WTC11 (cell line): Measurements from ENCODE around the gene SPTLC1.

Experiments
- CREM ChIP-seq: sonication (generic); formaldehyde crosslinking; IDR thresholded peaks from 2 replicates; pipeline ENCODE4 v1.8.1; 2022; ENCODE audit warnings: mild to moderate bottlenecking, missing genetic modification reagents, moderate library complexity
- CTCF ChIP-seq: fragments of 200-600 bp; IDR thresholded peaks from 2 replicates; pipeline ENCODE4 v1.8.0; 2022; ENCODE audit warnings: antibody characterized with exemption
- NFYB ChIP-seq: sonication (generic); formaldehyde crosslinking; conservative IDR thresholded peaks from 2 replicates; pipeline ENCODE4 v1.8.0; 2022; ENCODE audit warnings: low read depth, missing genetic modification reagents
- PRDM15 ChIP-seq: sonication (generic); formaldehyde crosslinking; IDR thresholded peaks from 2 replicates; pipeline ENCODE4 v1.8.0; 2022; ENCODE audit warnings: missing genetic modification reagents
- SOX15 ChIP-seq: fragments of 250-450 bp; sonication (Bioruptor Pico); IDR thresholded peaks from 2 replicates; pipeline ENCODE4 v1.9.0; 2021; ENCODE audit warnings: mild to moderate bottlenecking
- TCF7 ChIP-seq: sonication (generic); formaldehyde crosslinking; IDR thresholded peaks from 2 replicates; pipeline ENCODE4 v1.8.0; 2022; ENCODE audit warnings: mild to moderate bottlenecking, low read depth, missing genetic modification reagents, moderate library complexity
- ZNF232 ChIP-seq: sonication (generic); formaldehyde crosslinking; IDR thresholded peaks from 2 replicates; pipeline ENCODE4 v1.8.0; 2022; ENCODE audit warnings: mild to moderate bottlenecking, missing genetic modification reagents
- ZNF423 ChIP-seq: fragments of 250-450 bp; sonication (Bioruptor Pico); IDR thresholded peaks from 2 replicates; pipeline ENCODE4 v2.1.2; 2022; ENCODE audit warnings: mild to moderate bottlenecking, moderate library complexity

GRCh38 chr9:92061184-92061583 is 54.0 kb downstream of the SPTLC1 start:
- no peak for TF ChIP-seq ZNF423
- TF ChIP-seq CTCF, result no peak
- TF ChIP-seq TCF7 (CRISPR knock-in tag), result no peak
- TF ChIP-seq ZNF232 (CRISPR knock-in tag), result no peak
- no peak for TF ChIP-seq NFYB
- no peak for TF ChIP-seq SOX15 (CRISPR knock-in tag)
- TF ChIP-seq CREM (CRISPR knock-in tag), result no peak
- no peak for TF ChIP-seq PRDM15
